SK-N-SH (cell line): ENCODE measurements around the gene NAALADL2. TPM values are rescaled to one million over a fixed set of nuclear protein-coding genes. Genes with fewer than 3 reads are reported as not detected.

Experiments used
- CTCF ChIA-PET: fragments of 300-600, 350-600 bp; formaldehyde crosslinking; extraction: SDS; loops from one replicate; lab custom pipeline; 2021; lab: Yijun Ruan, JAX
- POLR2A ChIA-PET: fragments of 350-600 bp; sonication (Branson Sonifier 250); formaldehyde crosslinking; extraction: SDS; loops from one replicate; lab custom pipeline; 2020; ENCODE audit warnings: antibody characterized with exemption, inconsistent platforms; lab: Yijun Ruan, JAX
- DNase-seq: peaks from one replicate; pipeline ENCODE4 v3.0.0; 2012
- H2AFZ ChIP-seq: fragments of 200-600 bp; sonication (generic); 2 replicates; pipeline ENCODE4 v1.8.1; 2016; ENCODE audit warnings: antibody characterized with exemption, mild to moderate bottlenecking, low read depth
- H3F3A ChIP-seq: fragments of 200-600 bp; sonication (generic); replicated peaks from 2 replicates; pipeline ENCODE3; 2016; ENCODE audit warnings: antibody characterized with exemption, mild to moderate bottlenecking; ENCODE audit not compliant: insufficient read depth
- H3K27ac ChIP-seq, 2 experiments: fragments of 200-500 bp in 1 of 2; fragments of 200-600 bp in 1 of 2; sonication (Bioruptor generic) in 1 of 2; sonication (generic), shearing (Covaris generic) in 1 of 2; 2 replicates each; pipeline versions ENCODE4 v1.5.1 to v1.6.1; 2014 to 2016; ENCODE audit warnings: low read depth in 2 of 2, inconsistent platforms in 1 of 2, low read length in 1 of 2, mild to moderate bottlenecking in 1 of 2, mixed read lengths in 1 of 2
- H3K27me3 ChIP-seq: fragments of 200-600 bp; sonication (generic), shearing (Covaris generic); 2 replicates; pipeline ENCODE4 v1.6.1; 2016; ENCODE audit warnings: mixed run types; ENCODE audit not compliant: insufficient read depth
- H3K36me3 ChIP-seq, 2 experiments: fragments of 200-500 bp in 1 of 2; fragments of 200-600 bp in 1 of 2; sonication (Bioruptor generic) in 1 of 2; sonication (generic) in 1 of 2; replicated peaks in 1 of 2; 2 replicates each; pipeline versions ENCODE3 to v1.5.1; 2014 to 2016; ENCODE audit warnings: low read length in 1 of 2, mild to moderate bottlenecking in 1 of 2; ENCODE audit not compliant: insufficient read depth in 2 of 2, control insufficient read depth in 1 of 2
- H3K4me1 ChIP-seq, 2 experiments: fragments of 200-500 bp in 1 of 2; fragments of 200-600 bp in 1 of 2; sonication (Bioruptor generic) in 1 of 2; sonication (generic), shearing (Covaris generic) in 1 of 2; 2 replicates each; pipeline versions ENCODE4 v1.5.1 to v1.6.1; 2014 to 2016; ENCODE audit warnings: low read depth in 1 of 2, low read length in 1 of 2, mixed run types in 1 of 2; ENCODE audit not compliant: insufficient read depth in 2 of 2, control insufficient read depth in 1 of 2
- H3K4me2 ChIP-seq: fragments of 200-600 bp; sonication (generic), shearing (Covaris generic); 2 replicates; pipeline ENCODE4 v1.6.1; 2017; ENCODE audit warnings: mixed run types
- H3K4me3 ChIP-seq, 2 experiments: fragments of 200-500 bp in 1 of 2; fragments of 200-600 bp in 1 of 2; sonication (Bioruptor generic) in 1 of 2; sonication (generic), shearing (Covaris generic) in 1 of 2; 2 replicates each; pipeline versions ENCODE4 v1.5.1 to v1.8.1; 2014 to 2016; ENCODE audit warnings: low read depth in 2 of 2, inconsistent platforms in 1 of 2, low read length in 1 of 2, mild to moderate bottlenecking in 1 of 2, mixed read lengths in 1 of 2, moderate library complexity in 1 of 2
- H3K79me2 ChIP-seq: fragments of 200-600 bp; sonication (generic); 2 replicates; pipeline ENCODE4 v1.8.1; 2017; ENCODE audit warnings: mild to moderate bottlenecking; ENCODE audit not compliant: insufficient read depth
- H3K9ac ChIP-seq: fragments of 200-600 bp; sonication (generic); 2 replicates; pipeline ENCODE4 v1.6.1; 2017; ENCODE audit warnings: mixed run types
- H3K9me2 ChIP-seq: fragments of 200-600 bp; sonication (generic); 2 replicates; pipeline ENCODE4 v1.6.1; 2017; ENCODE audit warnings: mixed run types
- H3K9me3 ChIP-seq: fragments of 200-600 bp; sonication (generic); 2 replicates; pipeline ENCODE4 v1.6.1; 2017; ENCODE audit warnings: mixed run types, mild to moderate bottlenecking, moderate library complexity
- H4K20me1 ChIP-seq: fragments of 200-600 bp; sonication (generic); 2 replicates; pipeline ENCODE4 v1.6.1; 2017; ENCODE audit warnings: mild to moderate bottlenecking, mixed run types; ENCODE audit not compliant: insufficient read depth
- EZH2phosphoT487 ChIP-seq: fragments of 200-600 bp; sonication (generic); IDR thresholded peaks from 2 replicates; pipeline ENCODE4 v1.6.1; 2017; ENCODE audit warnings: low read depth, mixed run types, mild to moderate bottlenecking, antibody characterized with exemption, moderate library complexity, borderline replicate concordance
- FOSL2 ChIP-seq: IDR thresholded peaks from 2 replicates; pipeline ENCODE4 v1.4.0; 2012; ENCODE audit warnings: low read depth, mild to moderate bottlenecking, moderate library complexity, borderline replicate concordance
- GABPA ChIP-seq: IDR thresholded peaks from 2 replicates; pipeline ENCODE4 v1.4.0; 2012; ENCODE audit warnings: low read depth, mild to moderate bottlenecking
- GATA2 ChIP-seq: sonication (generic); formaldehyde crosslinking; IDR thresholded peaks from 2 replicates; pipeline ENCODE4 v1.5.0; 2020; ENCODE audit warnings: mild to moderate bottlenecking, missing genetic modification reagents
- IRF3 ChIP-seq: fragments of 150-350 bp; IDR thresholded peaks from 2 replicates; pipeline ENCODE4 v1.6.1; 2016; ENCODE audit warnings: mild to moderate bottlenecking, low read depth, low read length
- JUND ChIP-seq: IDR thresholded peaks from 2 replicates; pipeline ENCODE4 v1.4.0; 2012
- MEF2A ChIP-seq: IDR thresholded peaks from 2 replicates; pipeline ENCODE4 v1.4.0; 2012; ENCODE audit warnings: low read depth, borderline replicate concordance
- NFIC ChIP-seq: IDR thresholded peaks from 2 replicates; pipeline ENCODE4 v1.4.0; 2012; ENCODE audit warnings: borderline replicate concordance
- PBX3 ChIP-seq: IDR thresholded peaks from 2 replicates; pipeline ENCODE4; 2012
- POLR2AphosphoS5 ChIP-seq: IDR thresholded peaks from 2 replicates; pipeline ENCODE4 v1.6.1; 2012; ENCODE audit warnings: low read depth, low read length
- RCOR1 ChIP-seq: fragments of 150-350 bp; IDR thresholded peaks from 2 replicates; pipeline ENCODE4 v1.6.1; 2017; ENCODE audit warnings: antibody characterized with exemption, low read length
- RFX5 ChIP-seq: IDR thresholded peaks from 2 replicates; pipeline ENCODE4 v1.6.1; 2012; ENCODE audit warnings: mild to moderate bottlenecking, improper control_type of control experiment, low read length
- TAF1 ChIP-seq: IDR thresholded peaks from 2 replicates; pipeline ENCODE4 v1.6.1; 2012; ENCODE audit warnings: low read depth, mild to moderate bottlenecking, low read length, moderate library complexity, borderline replicate concordance
- YY1 ChIP-seq: IDR thresholded peaks from 2 replicates; pipeline ENCODE4 v1.4.0; 2012; ENCODE audit warnings: low read depth, mild to moderate bottlenecking
- WGBS: methylation state at CpG from one replicate; pipeline ENCODE4 v1.1.6; 2017; ENCODE audit warnings: low lambda C conversion rate; 5-methylcytosine and 5-hydroxymethylcytosine counted together
- polyA plus RNA-seq, 3 experiments: library from polyadenylated mRNA; depleted of rRNA; stranded (reverse); fragments of >200 nt; gene quantifications; 2 replicates each; pipeline ENCODE4 v1.2.3, GENCODE V29; 2012

The NAALADL2 gene
- polyA plus RNA-seq, 1 of the 3 experiments (the other 2 are of a cell fraction) = 1.2 TPM

DNA sequence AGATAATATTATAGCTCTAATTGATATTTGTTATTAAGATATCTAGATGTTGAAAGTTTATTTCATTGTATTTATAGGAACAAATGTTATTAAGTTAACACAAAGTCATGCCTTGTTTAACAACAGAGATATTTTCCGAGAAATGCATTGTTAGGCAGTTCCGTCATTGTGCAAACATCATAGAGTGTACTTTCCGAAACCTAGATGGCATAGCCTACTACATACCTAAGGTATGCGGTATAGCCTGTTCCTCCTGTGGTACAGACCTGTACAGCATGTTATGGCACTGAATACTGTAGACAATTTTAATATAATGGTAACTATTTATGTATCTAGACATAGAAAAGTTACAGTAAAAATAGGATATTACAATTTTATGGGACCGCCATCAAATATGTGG, 114.3 kb downstream of the NAALADL2 start:
- no peak for DNase-seq
- no peaks in the 10 kb centered on the region for H3K79me2 ChIP-seq
- no peaks in the 10 kb centered on the region for H3K9me3 ChIP-seq
- no peaks in the 10 kb centered on the region for H3K36me3 ChIP-seq
- H3K4me1 ChIP-seq = no peaks in the 10 kb centered on the region
- ChIA-PET POLR2A (no interaction called here), CTCF (no interaction called here)
- H4K20me1 ChIP-seq = no peaks in the 10 kb centered on the region
- no peaks in the 10 kb centered on the region for H3K9me2 ChIP-seq
- H3K9ac ChIP-seq = no peak overlapping the region
- TF ChIP-seq TAF1 = no peak
- no peak for TF ChIP-seq EZH2phosphoT487
- no peak for TF ChIP-seq GABPA
- TF ChIP-seq NFIC = no peak
- no peak for TF ChIP-seq JUND
- no peak for TF ChIP-seq POLR2AphosphoS5
- no peak for TF ChIP-seq IRF3
- H2AFZ ChIP-seq = no peak overlapping the region
- H3K27me3 ChIP-seq = no peaks in the 10 kb centered on the region
- no peak overlapping the region for H3K27ac ChIP-seq
- no peak overlapping the region for H3K4me2 ChIP-seq
- WGBS = 90% methylated on average over 5 of the region's 5 CpGs
- H3F3A ChIP-seq = no peaks in the 10 kb centered on the region
- H3K4me3 ChIP-seq = no peak overlapping the region

GRCh38 chr3:174986685-174987084, 127.6 kb downstream of the NAALADL2 start:
- ChIA-PET CTCF (no interaction called here), POLR2A (no interaction called here)
- H3K4me3 ChIP-seq = no peak overlapping the region
- DNase-seq = no peak
- H3K4me2 ChIP-seq = no peak overlapping the region
- H3K4me1 ChIP-seq = no peaks in the 10 kb centered on the region
- no peaks in the 10 kb centered on the region for H3K27me3 ChIP-seq
- H3K9ac ChIP-seq = no peak overlapping the region
- no peaks in the 10 kb centered on the region for H3K9me2 ChIP-seq
- H3K9me3 ChIP-seq = no peaks in the 10 kb centered on the region
- H3K27ac ChIP-seq = no peak overlapping the region
- no peaks in the 10 kb centered on the region for H3K36me3 ChIP-seq
- H3F3A ChIP-seq = no peaks in the 10 kb centered on the region
- H3K79me2 ChIP-seq = no peaks in the 10 kb centered on the region
- no peak overlapping the region for H2AFZ ChIP-seq
- no peak for TF ChIP-seq RCOR1
- TF ChIP-seq RFX5 = no peak
- TF ChIP-seq PBX3 = peak; percentile 36
- TF ChIP-seq JUND = 0 out of 2 replicates have a peak, but pooled peaks have one; percentile 5
- TF ChIP-seq EZH2phosphoT487 = no peak
- TF ChIP-seq FOSL2 = peak; percentile 56; the same call in 1 of the 2 replicates
- no peak for TF ChIP-seq IRF3
- TF ChIP-seq MEF2A = no peak
- no peak for TF ChIP-seq GABPA
- TF ChIP-seq GATA2 (CRISPR knock-in tag) = no peak
- no peak for TF ChIP-seq TAF1
- TF ChIP-seq YY1 = no peak
- no peaks in the 10 kb centered on the region for H4K20me1 ChIP-seq
